Skeletal muscle tissue (tissue), 4 donors: ENCODE results near the gene NRG3. TPM values are rescaled to one million over a fixed set of nuclear protein-coding genes. Genes with fewer than 3 reads are reported as not detected.

Experiments used
- H3K27ac ChIP-seq: one replicate; pipeline ENCODE4 v1.7.0; 2013; ENCODE audit warnings: mild to moderate bottlenecking, low read depth, low read length, inconsistent platforms
- H3K27me3 ChIP-seq, 3 donors: one replicate each; pipeline ENCODE4 v1.7.0; 2013; ENCODE audit warnings: low read length in 3 of 3; ENCODE audit not compliant: control insufficient read depth in 3 of 3, insufficient read depth in 3 of 3
- H3K36me3 ChIP-seq, 3 donors: one replicate each; pipeline ENCODE4 v1.7.0; 2013; ENCODE audit warnings: low read length in 3 of 3; ENCODE audit not compliant: control insufficient read depth in 3 of 3, insufficient read depth in 3 of 3
- H3K4me1 ChIP-seq, 3 donors: one replicate each; pipeline ENCODE4 v1.7.0; 2013; ENCODE audit warnings: low read length in 3 of 3, mild to moderate bottlenecking in 3 of 3; ENCODE audit not compliant: control insufficient read depth in 3 of 3, insufficient read depth in 3 of 3
- H3K4me3 ChIP-seq, 3 donors: one replicate each; pipeline ENCODE4 v1.7.0; 2013; ENCODE audit warnings: low read length in 3 of 3
- H3K9ac ChIP-seq, 3 donors: one replicate each; pipeline ENCODE4 v1.7.0; 2013; ENCODE audit warnings: low read length in 3 of 3, mild to moderate bottlenecking in 3 of 3, moderate library complexity in 2 of 3, low read depth in 1 of 3
- H3K9me3 ChIP-seq, 3 donors: one replicate each; pipeline ENCODE4 v1.7.0; 2013; ENCODE audit warnings: low read length in 3 of 3; ENCODE audit not compliant: control insufficient read depth in 3 of 3
- total RNA-seq: library from RNA; depleted of rRNA; stranded (reverse); fragments of >200 nt; gene quantifications from one replicate; pipeline ENCODE4 v1.2.3, GENCODE V29; 2014
- donor health status: Osteomylitis.

The NRG3 gene
- total RNA-seq, 1 donor from 2014 or later, result not detected

- H3K27ac ChIP-seq, result no peak overlapping the region
Measured at GRCh38 chr10:82625512-82626189, 750.7 kb downstream of the NRG3 start.

GRCh38 chr10:82628373-82628772 is 753.4 kb downstream of the NRG3 start:
- no peaks in the 10 kb centered on the region for H3K27me3 ChIP-seq
- no peaks in the 10 kb centered on the region for H3K36me3 ChIP-seq
- H3K4me1 ChIP-seq, result no peaks in the 10 kb centered on the region
- H3K27ac ChIP-seq, result no peak overlapping the region
- H3K4me3 ChIP-seq, result no peak overlapping the region
- H3K9ac ChIP-seq, result no peak overlapping the region
- no peaks in the 10 kb centered on the region for H3K9me3 ChIP-seq

More at GRCh38 chr10:82625512-82626189, 750.7 kb downstream of the NRG3 start:
- no peaks in the 10 kb centered on the region for H3K27me3 ChIP-seq
- no peaks in the 10 kb centered on the region for H3K36me3 ChIP-seq
- H3K9me3 ChIP-seq, result no peaks in the 10 kb centered on the region
- no peaks in the 10 kb centered on the region for H3K4me1 ChIP-seq
- no peak overlapping the region for H3K9ac ChIP-seq
- no peak overlapping the region for H3K4me3 ChIP-seq

GRCh38 chr10:82643076-82643475 is 768.1 kb downstream of the NRG3 start:
- Histone ChIP-seq H3K9ac (no peak overlapping the region), H3K36me3 (no peaks in the 10 kb centered on the region), H3K27me3 (no peaks in the 10 kb centered on the region), H3K9me3 (no peaks in the 10 kb centered on the region), H3K27ac (no peak overlapping the region), H3K4me1 (no peaks in the 10 kb centered on the region), H3K4me3 (no peak overlapping the region)

- Histone ChIP-seq H3K9me3 (no peaks in the 10 kb centered on the region), H3K27ac (no peak overlapping the region), H3K36me3 (no peaks in the 10 kb centered on the region), H3K4me3 (no peak overlapping the region), H3K9ac (no peak overlapping the region), H3K4me1 (no peaks in the 10 kb centered on the region), H3K27me3 (no peaks in the 10 kb centered on the region)
Measured at GRCh38 chr10:82643601-82644000, 768.6 kb downstream of the NRG3 start.

GRCh38 chr10:82645221-82645620 is 770.2 kb downstream of the NRG3 start:
- no peaks in the 10 kb centered on the region for H3K9me3 ChIP-seq
- H3K27ac ChIP-seq, result no peak overlapping the region
- no peaks in the 10 kb centered on the region for H3K4me1 ChIP-seq
- no peak overlapping the region for H3K9ac ChIP-seq
- H3K4me3 ChIP-seq, result no peak overlapping the region
- H3K27me3 ChIP-seq, result no peaks in the 10 kb centered on the region
- H3K36me3 ChIP-seq, result no peaks in the 10 kb centered on the region

- Histone ChIP-seq H3K36me3 (no peaks in the 10 kb centered on the region), H3K4me1 (no peaks in the 10 kb centered on the region), H3K27ac (no peak overlapping the region), H3K27me3 (no peaks in the 10 kb centered on the region), H3K9ac (no peak overlapping the region), H3K9me3 (no peaks in the 10 kb centered on the region), H3K4me3 (no peak overlapping the region)
Measured at GRCh38 chr10:82653244-82654155, 778.5 kb downstream of the NRG3 start.

- Histone ChIP-seq H3K4me3 (no peak overlapping the region), H3K27me3 (no peaks in the 10 kb centered on the region), H3K4me1 (no peaks in the 10 kb centered on the region), H3K9me3 (no peaks in the 10 kb centered on the region), H3K27ac (no peak overlapping the region), H3K36me3 (no peaks in the 10 kb centered on the region), H3K9ac (no peak overlapping the region)
Measured at GRCh38 chr10:82660205-82660604, 785.2 kb downstream of the NRG3 start.

GRCh38 chr10:82660986-82661385 is 786.0 kb downstream of the NRG3 start:
- Histone ChIP-seq H3K9ac (no peak overlapping the region), H3K9me3 (no peaks in the 10 kb centered on the region), H3K27ac (no peak overlapping the region), H3K36me3 (no peaks in the 10 kb centered on the region), H3K27me3 (no peaks in the 10 kb centered on the region), H3K4me1 (no peaks in the 10 kb centered on the region), H3K4me3 (no peak overlapping the region)

- Histone ChIP-seq H3K4me1 (no peaks in the 10 kb centered on the region), H3K9me3 (no peaks in the 10 kb centered on the region), H3K27ac (no peak overlapping the region), H3K27me3 (no peaks in the 10 kb centered on the region), H3K4me3 (no peak overlapping the region), H3K9ac (no peak overlapping the region), H3K36me3 (no peaks in the 10 kb centered on the region)
Measured at GRCh38 chr10:82661701-82662100, 786.7 kb downstream of the NRG3 start.

GRCh38 chr10:82668221-82668895 is 793.4 kb downstream of the NRG3 start:
- Histone ChIP-seq H3K36me3 (no peaks in the 10 kb centered on the region), H3K9me3 (peaks cover 0 to 2% (median 0%) of the 10 kb centered on the region in 3 donors), H3K9ac (no peak overlapping the region), H3K27ac (no peak overlapping the region), H3K4me3 (no peak overlapping the region), H3K27me3 (no peaks in the 10 kb centered on the region), H3K4me1 (no peaks in the 10 kb centered on the region)
